ENCODE results near the gene LMTK3. TPM values are rescaled to one million over a fixed set of nuclear protein-coding genes. Genes with fewer than 3 reads are reported as not detected.
"Not testable (repeated sequence)": the region's sequence is repeated elsewhere in the genome, so short reads cannot be mapped to it uniquely, and the experiment has no call there.

LMTK3 gene
- total and polyA plus RNA-seq, 8 donors = 2.3 to 7.7 (median 3.1) TPM

DNA sequence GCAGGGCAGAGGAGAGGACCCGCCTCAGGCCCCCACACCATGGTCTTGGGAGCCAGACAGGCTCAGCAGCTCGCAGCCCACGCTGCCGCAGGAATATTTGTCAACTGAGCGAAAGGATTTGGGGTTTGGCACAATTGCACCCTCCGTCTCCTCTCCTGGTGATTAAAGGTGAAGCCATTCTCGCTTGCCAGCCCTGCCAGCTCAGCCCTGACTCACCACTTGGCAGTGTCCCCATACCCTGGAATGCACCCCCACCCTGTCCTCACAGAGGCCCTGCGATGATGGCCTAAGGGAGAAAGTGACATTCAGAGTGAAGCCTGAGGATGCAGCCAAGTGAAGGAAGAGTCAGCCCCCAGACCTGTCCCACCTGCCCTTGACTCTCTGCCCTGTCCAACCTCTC, 23.7 kb downstream of the LMTK3 start:
- Histone ChIP-seq H3K4me3 (no peak overlapping the region), H3K36me3 (no peaks in the 10 kb centered on the region), H3K27me3 (no peaks in the 10 kb centered on the region), H3K27ac (peak overlapping the region in 3 of 4 donors; percentile 26 to 55 (median 46)), H3K4me1 (peaks cover 0 to 3% (median 0%) of the 10 kb centered on the region in 3 donors), H3K9me3 (no peaks in the 10 kb centered on the region)
- intact Hi-C loops (cut with DNase I) = loop anchor here in 1 of 3 donors (5.0 kb wide), 1 partner anchor 99 kb away; no protein-coding TSS in a partner anchor
- DNase-seq = peak in 5 of 6 donors; percentile 70 to 89 (median 76)
- TF ChIP-seq, protein P1, sequence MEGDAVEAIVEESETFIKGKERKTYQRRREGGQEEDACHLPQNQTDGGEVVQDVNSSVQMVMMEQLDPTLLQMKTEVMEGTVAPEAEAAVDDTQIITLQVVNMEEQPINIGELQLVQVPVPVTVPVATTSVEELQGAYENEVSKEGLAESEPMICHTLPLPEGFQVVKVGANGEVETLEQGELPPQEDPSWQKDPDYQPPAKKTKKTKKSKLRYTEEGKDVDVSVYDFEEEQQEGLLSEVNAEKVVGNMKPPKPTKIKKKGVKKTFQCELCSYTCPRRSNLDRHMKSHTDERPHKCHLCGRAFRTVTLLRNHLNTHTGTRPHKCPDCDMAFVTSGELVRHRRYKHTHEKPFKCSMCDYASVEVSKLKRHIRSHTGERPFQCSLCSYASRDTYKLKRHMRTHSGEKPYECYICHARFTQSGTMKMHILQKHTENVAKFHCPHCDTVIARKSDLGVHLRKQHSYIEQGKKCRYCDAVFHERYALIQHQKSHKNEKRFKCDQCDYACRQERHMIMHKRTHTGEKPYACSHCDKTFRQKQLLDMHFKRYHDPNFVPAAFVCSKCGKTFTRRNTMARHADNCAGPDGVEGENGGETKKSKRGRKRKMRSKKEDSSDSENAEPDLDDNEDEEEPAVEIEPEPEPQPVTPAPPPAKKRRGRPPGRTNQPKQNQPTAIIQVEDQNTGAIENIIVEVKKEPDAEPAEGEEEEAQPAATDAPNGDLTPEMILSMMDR (IDR thresholded peaks at IDR 0.05) = no peak
- WGBS, 2 donors = 49 to 50% methylated on average over 8 of the region's 8 CpGs
- no peak for FAIRE-seq
- ATAC-seq = peak in 3 of 4 donors; percentile 34 to 36 (median 34)

DNA sequence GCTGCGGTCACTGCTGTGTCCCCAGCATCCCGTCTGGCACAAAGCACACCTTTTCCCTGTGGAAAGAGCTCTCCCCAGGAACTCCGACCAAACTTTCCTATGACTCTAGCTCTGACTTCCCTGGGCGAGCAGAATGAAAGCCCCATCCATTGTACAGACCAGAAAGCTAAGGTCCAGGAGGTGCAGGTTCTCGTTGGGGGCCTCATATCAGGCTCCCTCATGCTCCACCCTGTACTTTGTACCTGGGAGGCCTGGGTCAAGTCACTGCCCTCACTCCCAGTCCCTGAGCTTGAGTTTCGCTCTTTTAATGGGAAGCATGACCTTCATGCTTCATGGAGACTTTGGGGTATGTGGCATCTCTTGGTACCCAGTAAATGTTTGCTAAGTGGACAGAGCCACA, 24.1 kb downstream of the LMTK3 start:
- H3K4me3 ChIP-seq = no peak overlapping the region
- H3K4me1 ChIP-seq = peaks cover 0 to 3% (median 0%) of the 10 kb centered on the region in 3 donors
- DNase-seq = no peak
- peak overlapping the region in 3 of 4 donors; percentile 26 to 55 (median 46) for H3K27ac ChIP-seq
- no peaks in the 10 kb centered on the region for H3K27me3 ChIP-seq
- ATAC-seq = no peak
- H3K9me3 ChIP-seq = no peaks in the 10 kb centered on the region
- TF ChIP-seq, protein P1 (IDR thresholded peaks at IDR 0.05) = no peak
- 66 to 80% methylated on average over 6 of the region's 6 CpGs for WGBS, 2 donors
- intact Hi-C loops (cut with DNase I) = loop anchor here in 1 of 3 donors (5.0 kb wide), 1 partner anchor 100 kb away; no protein-coding TSS in a partner anchor
- no peaks in the 10 kb centered on the region for H3K36me3 ChIP-seq
- FAIRE-seq = no peak

DNA sequence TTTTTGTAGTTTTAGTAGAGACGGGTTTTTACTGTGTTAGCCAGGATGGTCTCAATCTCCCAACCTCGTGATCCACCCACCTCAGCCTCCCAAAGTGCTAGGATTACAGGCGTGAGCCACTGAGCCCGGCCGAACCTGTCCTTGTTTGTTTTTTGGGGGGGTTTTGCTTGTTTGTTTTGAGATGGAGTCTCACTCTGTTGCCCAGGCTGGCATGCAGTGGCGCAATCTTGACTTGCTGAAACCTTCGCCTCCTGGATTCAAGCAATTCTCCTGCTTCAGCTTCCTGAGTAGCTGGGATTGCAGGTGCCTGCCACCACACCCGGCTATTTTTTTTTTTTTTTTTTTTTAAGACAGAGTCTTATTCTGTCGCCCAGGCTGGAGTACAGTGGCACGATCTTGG, 24.9 kb downstream of the LMTK3 start:
- not testable (repeated sequence) for H3K36me3 ChIP-seq, H3K27ac ChIP-seq, H3K9me3 ChIP-seq, H3K27me3 ChIP-seq, H3K4me3 ChIP-seq, ATAC-seq, DNase-seq, FAIRE-seq, H3K4me1 ChIP-seq
- intact Hi-C loops (cut with DNase I) = loop anchor here in 1 of 3 donors (5.0 kb wide), 1 partner anchor 101 kb away; no protein-coding TSS in a partner anchor
- 79 to 81% methylated on average over 10 of the region's 10 CpGs for WGBS, 2 donors

DNA sequence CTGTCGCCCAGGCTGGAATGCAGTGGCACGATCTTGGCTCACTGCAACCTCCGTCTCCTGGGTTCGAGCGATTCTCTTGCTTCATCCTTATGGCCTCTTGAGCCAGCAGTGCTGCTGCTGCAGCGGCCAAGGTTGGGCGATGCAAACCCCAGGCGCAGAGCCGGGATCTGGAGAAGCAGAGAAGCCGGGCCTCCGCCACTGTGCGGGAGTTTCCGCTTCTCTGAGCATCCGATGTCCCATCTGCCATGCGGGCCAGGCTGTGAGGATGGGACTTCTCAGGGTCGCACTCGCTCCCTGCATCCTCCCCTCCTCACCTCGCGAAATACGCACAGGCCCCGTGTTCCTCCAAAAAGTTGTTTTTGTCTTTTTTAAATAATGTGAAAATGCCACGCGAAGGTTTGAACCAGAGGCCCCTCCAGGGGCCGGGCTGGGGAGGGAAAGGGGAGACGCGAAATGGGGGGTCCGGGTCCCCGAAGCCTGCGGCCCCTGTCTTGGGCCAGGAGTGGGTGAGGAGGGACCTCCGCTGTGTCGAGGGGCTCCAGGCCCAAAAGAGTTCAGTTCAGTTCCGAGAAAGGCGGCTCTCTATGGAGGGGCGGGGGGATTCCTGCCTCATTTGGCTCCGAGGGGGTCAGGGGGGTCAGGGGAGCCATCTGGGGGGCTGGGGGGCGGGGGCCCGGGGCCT, 26.6 kb downstream of the LMTK3 start:
- Histone ChIP-seq H3K36me3 (no peaks in the 10 kb centered on the region), H3K27ac (no peak overlapping the region), H3K27me3 (no peaks in the 10 kb centered on the region), H3K9me3 (no peaks in the 10 kb centered on the region), H3K4me3 (no peak overlapping the region), H3K4me1 (peaks cover 0 to 8% (median 3%) of the 10 kb centered on the region in 3 donors)
- DNase-seq (peak in 1 of 6 donors; percentile 52), FAIRE-seq (no peak), ATAC-seq (no peak)
- intact Hi-C loops (cut with DNase I) = loop anchor here in 1 of 3 donors (5.0 kb wide), 1 partner anchor 102 kb away; no protein-coding TSS in a partner anchor
- TF ChIP-seq, protein P1 (IDR thresholded peaks at IDR 0.05) = no peak
- 74 to 87% methylated on average over 35 to 36 of the region's 37 CpGs for WGBS, 2 donors

DNA sequence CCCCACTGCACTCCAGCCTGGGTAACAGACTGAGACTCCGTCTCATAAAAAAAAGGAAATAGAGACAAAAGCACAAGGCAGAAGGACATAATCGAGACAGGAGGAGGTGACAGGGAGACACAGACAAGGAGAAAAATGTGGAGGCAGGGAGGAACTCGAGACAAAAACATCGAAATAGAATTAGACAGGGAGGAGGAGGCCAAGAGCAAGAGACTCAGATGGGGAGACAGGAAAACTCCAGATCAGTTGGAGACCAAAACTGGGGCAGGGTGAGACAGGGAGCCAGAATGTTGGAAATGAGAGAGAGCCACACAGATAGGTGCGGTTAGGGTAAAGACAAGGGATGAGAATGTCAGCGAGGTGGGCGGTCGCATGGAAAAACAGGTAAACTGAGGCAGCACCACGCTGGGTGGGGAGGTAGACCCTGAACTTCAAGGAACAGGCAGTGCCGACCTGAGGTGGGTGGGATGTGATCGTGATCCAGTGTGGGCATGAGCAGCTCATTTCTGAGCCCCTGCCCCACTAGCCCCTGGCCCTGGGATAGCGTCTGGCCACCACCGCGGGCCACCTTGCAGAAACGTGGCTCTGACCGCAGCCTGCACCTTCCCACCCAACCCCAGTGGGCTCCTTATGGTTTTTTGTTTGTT, 27.3 kb downstream of the LMTK3 start:
- FAIRE-seq (no peak), DNase-seq (no peak), ATAC-seq (no peak)
- intact Hi-C loops (cut with DNase I) = no loop called here
- no peak overlapping the region for H3K27ac ChIP-seq
- H3K36me3 ChIP-seq = no peaks in the 10 kb centered on the region
- WGBS, 2 donors = 70 to 86% methylated on average over 16 of the region's 16 CpGs
- H3K4me1 ChIP-seq = peaks cover 0 to 8% (median 3%) of the 10 kb centered on the region in 3 donors
- H3K4me3 ChIP-seq = no peak overlapping the region
- H3K9me3 ChIP-seq = no peaks in the 10 kb centered on the region
- H3K27me3 ChIP-seq = no peaks in the 10 kb centered on the region
- TF ChIP-seq, protein P1 (IDR thresholded peaks at IDR 0.05) = no peak

Data from pancreas (tissue), 10 donors.